Hematopoietic multipotent progenitor cell treated with erythropoietin and hydrocortisone succinate and interleukin-3 and kit ligand, for 8 days (in vitro differentiated cells): Measurements from ENCODE around the gene COL4A3.
"Not testable (repeated sequence)": the region's sequence is repeated elsewhere in the genome, so short reads cannot be mapped to it uniquely, and the experiment has no call there.

Source experiments
- DNase-seq: peaks from one replicate; pipeline ENCODE4 v3.0.0-alpha.2; 2015

The COL4A3 gene

GRCh38 chr2:227160164-227160563, 4.3 kb upstream of the COL4A3 start:
- DNase-seq: no peak

GRCh38 chr2:227161947-227162346, 2.5 kb upstream of the COL4A3 start:
- no peak for DNase-seq

GRCh38 chr2:227163485-227163997, 883 bp upstream of the COL4A3 start:
- no peak for DNase-seq

- DNase-seq: no peak
These were observed 403 bp downstream of the COL4A3 start for GRCh38 chr2:227164763-227165291.

- DNase-seq: not testable (repeated sequence)
These were observed 7.4 kb downstream of the COL4A3 start for GRCh38 chr2:227171779-227172178.

GRCh38 chr2:227177592-227178336, 13.3 kb downstream of the COL4A3 start:
- no peak for DNase-seq

GRCh38 chr2:227179988-227180685, 15.7 kb downstream of the COL4A3 start:
- DNase-seq: no peak

GRCh38 chr2:227180770-227181169, 16.3 kb downstream of the COL4A3 start:
- DNase-seq: no peak

- no peak for DNase-seq
These were observed 18.3 kb downstream of the COL4A3 start for GRCh38 chr2:227182765-227183164.

- DNase-seq: no peak
These were observed 19.4 kb downstream of the COL4A3 start for GRCh38 chr2:227183657-227184367.

- no peak for DNase-seq
These were observed 21.3 kb downstream of the COL4A3 start for GRCh38 chr2:227185615-227186232.

GRCh38 chr2:227186751-227187150, 22.3 kb downstream of the COL4A3 start:
- DNase-seq: no peak

GRCh38 chr2:227188292-227188691, 23.9 kb downstream of the COL4A3 start:
- no peak for DNase-seq

- DNase-seq: no peak
These were observed 26.9 kb downstream of the COL4A3 start for GRCh38 chr2:227191367-227191766.

- no peak for DNase-seq
These were observed 28.1 kb downstream of the COL4A3 start for GRCh38 chr2:227192491-227192890.

GRCh38 chr2:227194219-227194618, 29.8 kb downstream of the COL4A3 start:
- no peak for DNase-seq

GRCh38 chr2:227198866-227199265, 34.4 kb downstream of the COL4A3 start:
- no peak for DNase-seq

GRCh38 chr2:227201771-227202170, 37.3 kb downstream of the COL4A3 start:
- DNase-seq: no peak

GRCh38 chr2:227204452-227204851, 40.0 kb downstream of the COL4A3 start:
- DNase-seq: no peak

- DNase-seq: no peak
These were observed 41.3 kb downstream of the COL4A3 start for GRCh38 chr2:227205701-227206100.

GRCh38 chr2:227206406-227206805, 42.0 kb downstream of the COL4A3 start:
- DNase-seq: no peak

GRCh38 chr2:227207573-227207972, 43.1 kb downstream of the COL4A3 start:
- DNase-seq: no peak

- no peak for DNase-seq
These were observed 50.2 kb downstream of the COL4A3 start for GRCh38 chr2:227214622-227215041.
